NCI-H1092 treated with DMSO at 0.1 percent for 48 hours (cell line): ENCODE results near the gene PALM.

Experiments
- DNase-seq: peaks from one replicate; lab custom pipeline; 2025; lab: John Stamatoyannopoulos, UW

Gene PALM

DNA sequence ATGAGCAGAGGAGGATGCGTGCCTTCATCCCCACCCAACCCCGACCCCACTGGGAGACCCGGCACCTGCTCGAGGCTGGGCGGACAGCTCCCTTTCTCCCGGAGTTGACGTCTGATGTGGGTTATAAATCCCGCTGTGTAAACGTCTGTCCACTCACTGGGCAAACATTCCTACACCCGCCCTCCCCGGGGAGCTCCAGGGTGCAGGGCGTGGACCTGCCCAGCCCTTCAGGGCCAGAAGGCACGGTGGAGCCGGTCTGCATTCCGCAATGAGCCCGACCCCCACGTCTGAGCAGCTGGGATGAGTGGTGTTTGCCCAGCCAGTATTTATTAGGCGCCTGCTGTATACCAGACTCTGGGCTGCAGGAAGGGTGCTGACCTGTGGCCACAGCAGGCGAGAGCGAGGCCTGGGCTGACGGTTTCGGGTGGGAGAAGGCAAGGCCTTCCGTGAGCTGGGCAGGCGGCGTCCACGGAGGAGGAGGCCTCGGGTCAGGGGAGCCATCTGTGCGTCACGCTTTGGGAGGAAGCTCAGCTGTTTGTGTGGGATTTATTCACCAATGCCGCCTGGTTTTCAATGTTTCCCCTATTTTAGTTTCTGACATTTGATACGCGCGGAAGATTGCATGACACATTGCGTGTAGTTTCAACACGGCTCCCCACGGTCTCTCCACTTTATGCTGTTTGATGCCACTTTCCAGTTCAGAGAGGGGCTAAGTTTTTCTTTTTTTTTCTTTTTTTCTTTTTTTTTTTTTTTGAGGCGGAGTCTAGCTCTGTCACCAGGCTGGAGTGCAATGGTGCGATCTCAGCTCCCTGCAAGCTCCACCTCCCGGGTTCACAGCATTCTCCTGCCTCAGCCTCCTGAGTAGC is 44.1 kb downstream of the PALM start:
- no peak for DNase-seq

DNA sequence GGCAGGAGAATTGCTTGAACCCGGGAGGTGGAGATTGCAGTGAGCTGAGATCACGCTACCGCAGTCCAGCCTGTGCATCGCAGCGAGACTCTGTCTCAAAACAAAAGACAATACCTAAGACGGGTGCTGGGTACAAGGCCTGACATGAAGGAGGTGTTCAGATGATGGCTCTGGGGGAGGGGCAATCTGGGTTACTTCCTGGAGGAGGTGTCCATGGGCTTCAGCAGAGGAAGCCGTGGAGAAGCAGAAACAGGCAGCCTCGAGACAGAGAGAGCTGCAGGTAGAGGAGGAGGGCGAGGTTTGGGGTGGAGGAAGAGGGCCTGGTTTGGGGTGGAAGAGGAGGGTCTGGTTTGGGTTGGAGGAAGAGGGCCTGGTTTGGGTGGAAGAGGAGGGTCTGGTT is 45.8 kb downstream of the PALM start:
- no peak for DNase-seq

- no peak for DNase-seq
Measured at GRCh38 chr19:755063-755462, 46.3 kb downstream of the PALM start.

DNA sequence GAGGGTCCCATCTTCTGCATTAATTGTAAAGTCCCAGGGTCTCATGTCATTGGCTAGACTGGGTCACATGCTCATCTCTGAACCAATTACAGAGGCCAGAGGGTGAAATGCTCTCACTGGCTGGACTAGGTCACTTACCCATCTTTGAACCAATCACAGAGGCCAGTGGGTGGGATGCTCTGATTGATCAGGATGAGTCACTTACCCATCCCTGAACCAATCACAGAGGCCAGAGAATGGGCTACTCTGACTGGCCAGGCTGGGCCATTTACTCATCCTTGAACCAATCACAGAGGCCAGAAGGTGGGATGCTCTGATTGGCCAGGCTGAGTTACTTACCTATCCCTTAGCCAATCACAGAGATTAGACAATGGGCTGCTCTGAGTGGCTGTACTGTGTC is 47.5 kb downstream of the PALM start:
- no peak for DNase-seq

DNA sequence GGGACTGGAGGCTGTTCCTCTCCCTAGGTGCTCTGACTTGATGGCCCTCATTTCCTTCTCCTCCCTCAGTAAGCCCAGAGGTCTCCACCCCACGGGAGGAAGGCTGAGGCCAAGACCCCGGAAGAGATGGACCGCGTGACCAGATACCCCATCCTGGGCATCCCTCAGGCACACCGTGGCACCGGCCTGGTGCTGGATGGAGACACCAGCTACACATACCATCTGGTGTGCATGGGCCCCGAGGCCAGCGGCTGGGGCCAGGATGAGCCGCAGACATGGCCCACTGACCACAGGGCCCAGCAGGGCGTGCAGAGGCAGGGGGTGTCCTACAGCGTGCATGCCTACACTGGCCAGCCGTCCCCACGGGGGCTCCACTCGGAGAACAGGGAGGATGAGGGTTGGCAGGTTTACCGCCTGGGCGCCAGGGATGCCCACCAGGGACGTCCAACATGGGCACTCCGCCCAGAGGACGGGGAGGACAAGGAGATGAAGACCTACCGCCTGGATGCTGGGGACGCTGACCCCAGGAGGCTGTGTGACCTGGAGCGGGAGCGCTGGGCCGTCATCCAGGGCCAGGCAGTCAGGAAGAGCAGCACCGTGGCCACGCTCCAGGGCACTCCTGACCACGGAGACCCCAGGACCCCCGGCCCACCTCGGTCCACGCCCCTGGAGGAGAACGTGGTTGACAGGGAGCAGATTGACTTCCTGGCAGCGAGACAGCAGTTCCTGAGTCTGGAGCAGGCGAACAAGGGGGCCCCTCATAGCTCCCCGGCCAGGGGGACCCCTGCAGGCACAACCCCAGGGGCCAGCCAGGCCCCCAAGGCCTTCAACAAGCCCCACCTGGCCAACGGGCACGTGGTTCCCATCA is 48.3 kb downstream of the PALM start:
- no peak for DNase-seq

GRCh38 chr19:757811-758668 is 49.3 kb downstream of the PALM start:
- no peak for DNase-seq

- DNase-seq: no peak
Measured at GRCh38 chr19:763181-763580, 54.4 kb downstream of the PALM start.

DNA sequence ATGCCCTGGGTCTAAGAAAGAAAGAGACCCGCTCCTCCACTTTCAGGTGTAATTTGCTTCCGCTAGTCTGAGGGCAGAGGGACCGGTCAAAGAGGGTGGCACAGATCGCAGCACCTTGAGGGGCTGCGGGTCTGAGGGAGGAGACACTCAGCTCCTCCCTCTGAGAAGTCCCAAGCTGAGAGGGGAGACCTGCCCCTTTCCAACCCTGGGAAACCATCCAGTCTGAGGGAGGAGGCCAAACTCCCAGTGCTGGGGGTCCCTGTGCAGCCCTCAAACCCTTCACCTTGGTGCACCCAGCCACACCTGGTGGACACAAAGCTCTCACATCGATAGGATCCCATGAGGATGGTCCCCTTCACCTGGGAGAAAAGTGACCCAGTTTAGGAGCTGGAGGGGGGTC is 55.1 kb downstream of the PALM start:
- no peak for DNase-seq

GRCh38 chr19:764301-764700 is 55.6 kb downstream of the PALM start:
- no peak for DNase-seq

GRCh38 chr19:765179-765738 is 56.5 kb downstream of the PALM start:
- no peak for DNase-seq

DNA sequence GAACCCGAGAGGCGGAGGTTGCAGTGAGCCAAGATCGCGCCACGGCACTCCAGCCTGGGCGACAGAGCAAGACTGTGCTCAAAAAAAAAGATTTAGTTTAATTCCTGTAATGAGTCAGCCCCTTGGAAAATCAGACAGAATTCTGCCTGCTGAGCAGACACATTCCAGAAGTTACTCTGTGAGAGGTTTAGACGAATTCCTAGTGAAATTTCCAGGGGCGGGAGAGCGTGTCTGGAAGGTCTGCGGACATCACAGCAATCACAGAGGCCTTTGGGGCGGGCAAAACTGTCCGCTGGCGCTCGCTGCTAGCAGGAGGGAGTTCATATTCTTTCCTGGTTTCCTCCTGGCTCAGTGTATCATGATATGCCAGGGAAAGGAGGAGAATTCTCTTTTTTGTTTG is 59.7 kb downstream of the PALM start:
- DNase-seq: no peak

GRCh38 chr19:769616-770015 is 60.9 kb downstream of the PALM start:
- no peak for DNase-seq

DNA sequence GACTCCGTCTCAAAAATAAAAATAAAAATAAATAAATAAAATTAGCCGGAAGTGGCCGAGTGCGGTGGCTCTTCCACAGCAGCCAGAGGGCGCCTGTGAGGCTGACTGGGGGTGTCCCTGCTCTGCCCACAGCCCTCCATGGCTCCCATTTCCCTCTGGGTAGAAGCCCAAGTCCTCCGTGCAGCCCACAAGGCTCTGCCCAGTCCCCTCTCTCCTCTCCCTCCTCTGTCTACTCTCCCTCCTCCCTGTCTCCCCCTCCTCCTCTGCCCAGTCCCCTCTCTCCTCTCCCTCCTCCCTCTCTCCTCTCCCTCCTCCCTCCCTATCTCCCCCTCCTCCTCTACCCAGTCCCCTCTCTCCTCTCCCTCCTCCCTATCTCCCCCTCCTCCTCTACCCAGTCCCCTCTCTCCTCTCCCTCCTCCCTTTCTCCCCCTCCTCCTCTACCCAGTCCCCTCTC is 62.6 kb downstream of the PALM start:
- DNase-seq: no peak

DNA sequence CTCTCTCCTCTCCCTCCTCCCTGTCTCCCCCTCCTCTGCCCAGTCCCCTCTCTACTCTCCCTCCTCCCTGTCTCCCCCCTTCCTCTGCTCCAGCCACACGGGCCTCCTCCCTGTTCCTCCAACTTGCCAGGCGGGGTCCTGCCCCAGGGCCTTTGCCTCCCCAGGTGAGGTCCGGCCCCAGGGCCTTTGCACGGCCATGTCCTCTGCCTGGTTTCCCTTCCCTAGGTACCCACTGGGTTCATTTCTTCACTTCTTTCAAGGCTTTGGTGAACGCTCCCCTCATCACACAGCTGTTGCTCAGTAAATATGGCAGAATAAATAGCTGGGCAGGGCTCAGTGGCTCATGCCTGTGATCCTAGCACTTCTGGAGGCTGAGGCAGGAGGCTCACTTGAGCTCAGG is 63.3 kb downstream of the PALM start:
- DNase-seq: no peak

DNA sequence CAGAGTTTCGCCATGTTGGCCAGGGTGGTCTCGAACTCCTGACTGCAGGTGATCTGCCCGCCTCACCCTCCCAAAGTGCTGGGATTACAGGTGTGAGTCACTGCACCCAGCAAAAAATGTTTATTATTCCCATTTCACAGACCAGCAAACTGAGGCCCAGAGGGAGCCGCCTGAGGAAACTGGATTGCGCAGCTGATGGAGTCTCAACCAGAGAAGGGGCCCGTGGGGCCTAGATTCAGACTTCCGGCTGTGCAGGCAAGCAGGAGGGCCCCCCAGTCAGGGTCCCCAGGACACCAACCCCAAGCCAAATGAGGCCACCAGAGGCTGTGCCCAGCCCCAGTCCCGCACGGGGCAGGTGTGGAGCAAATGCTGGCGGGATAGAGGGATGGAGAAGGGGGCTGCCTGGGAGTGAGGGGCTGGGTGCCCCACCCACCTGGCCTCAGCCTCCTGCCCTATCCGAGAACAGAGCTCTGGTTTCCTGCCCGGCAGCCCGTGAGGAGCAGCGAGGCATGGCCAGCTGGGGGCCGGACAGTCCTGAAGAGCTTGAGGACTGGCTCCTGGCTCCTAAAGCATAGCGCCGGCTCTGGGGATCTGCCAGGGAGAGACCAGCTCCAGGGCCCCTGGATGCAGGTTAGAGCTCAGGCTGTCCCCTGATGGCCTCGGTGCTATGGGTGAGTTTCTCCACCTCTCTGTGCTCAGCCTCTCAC is 64.1 kb downstream of the PALM start:
- DNase-seq: no peak

DNA sequence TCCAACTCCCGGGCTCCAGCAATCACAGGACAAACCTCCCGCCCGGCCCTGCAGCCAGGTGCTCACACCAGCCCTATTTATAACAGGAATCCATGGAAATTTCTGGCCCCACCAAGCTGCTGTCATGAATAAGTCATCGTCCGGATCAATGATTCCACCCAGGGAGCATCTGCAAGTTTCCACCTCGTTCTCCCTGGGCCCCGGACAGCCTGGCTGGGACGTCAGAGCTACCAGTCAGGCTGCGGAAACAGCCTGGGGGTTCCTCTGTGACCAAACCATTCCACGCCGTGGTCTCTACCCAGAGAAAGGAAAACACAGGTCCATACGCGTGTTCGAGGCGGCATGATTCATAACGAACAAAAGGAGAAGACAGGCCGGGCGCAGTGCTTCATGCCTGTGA is 67.8 kb downstream of the PALM start:
- no peak for DNase-seq

GRCh38 chr19:778910-779653 is 70.3 kb downstream of the PALM start:
- no peak for DNase-seq

- DNase-seq: no peak
Measured at GRCh38 chr19:780935-781334, 72.2 kb downstream of the PALM start.

DNA sequence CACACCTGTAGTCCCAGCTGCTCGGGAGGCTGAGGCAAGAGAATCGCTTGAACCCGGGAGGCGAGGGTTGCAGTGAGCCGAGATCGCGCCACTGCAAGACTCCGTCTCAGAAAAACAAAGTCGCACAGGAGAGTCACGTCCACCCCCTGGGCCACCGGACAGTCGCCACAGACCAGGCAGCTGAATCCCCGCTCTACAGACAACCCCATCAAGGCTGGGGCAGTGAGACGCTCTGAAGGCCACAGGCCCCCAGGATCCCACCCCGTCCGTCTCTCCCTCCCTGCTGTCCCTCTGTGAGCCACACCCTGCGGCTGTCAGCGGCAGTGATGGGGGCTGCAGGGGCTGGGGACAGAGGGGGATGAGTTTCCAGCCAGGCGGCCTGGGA is 73.1 kb downstream of the PALM start:
- no peak for DNase-seq

DNA sequence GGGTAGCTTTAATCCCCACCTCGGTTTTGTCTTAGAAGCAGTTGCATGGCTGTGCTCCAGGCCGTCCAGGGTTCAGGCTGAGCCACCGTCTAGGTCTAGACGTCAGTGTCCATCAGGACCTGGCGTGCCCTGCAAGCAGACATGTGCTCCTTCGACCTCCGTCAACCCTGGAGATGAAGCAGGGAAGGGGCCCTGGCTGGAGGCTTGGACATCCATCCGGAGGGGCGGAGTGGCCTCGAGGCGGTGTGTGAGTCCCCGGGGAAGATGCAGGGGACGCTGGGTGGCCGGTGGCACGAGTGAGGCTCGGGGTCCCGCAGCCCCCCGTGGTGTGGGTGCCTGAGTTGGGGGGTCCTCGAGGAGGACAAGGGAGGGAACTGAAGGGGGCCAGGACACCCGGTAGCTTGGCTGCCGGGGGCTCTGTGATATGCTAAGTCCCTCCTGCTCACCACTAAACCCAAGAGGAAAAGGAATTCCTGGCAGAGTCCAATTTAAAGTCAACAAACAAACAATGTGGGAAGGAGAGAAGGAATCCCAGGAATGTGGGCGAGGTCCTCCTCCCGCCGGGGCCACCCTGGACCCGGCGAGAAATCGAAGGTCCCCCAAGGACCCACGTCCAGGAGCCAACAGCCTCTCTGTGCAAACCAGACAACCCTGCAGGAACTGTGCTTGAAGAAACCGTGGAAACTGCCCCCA is 73.6 kb downstream of the PALM start:
- DNase-seq: no peak
